ENCODE data around the gene BAHCC1.

The BAHCC1 gene

GRCh38 chr17:81448442-81448841 lies 53.2 kb downstream of the BAHCC1 start:
- no peaks in the 10 kb centered on the region for H3F3A ChIP-seq (ENCODE audit: insufficient read depth, low read length)
- DNase-seq: no peak
- no peak for TF ChIP-seq CTCF (IDR thresholded peaks at IDR 0.05; ENCODE audit: low read length)
- no peak for TF ChIP-seq EZH2phosphoT487 (IDR thresholded peaks at IDR 0.05; ENCODE audit: low read length)
- TF ChIP-seq EZH2 (optimal IDR thresholded peaks at IDR 0.05; ENCODE audit: low read depth, low read length): no peak
- H3K9me2 ChIP-seq (replicated peaks; ENCODE audit: insufficient read depth, low read length): no peaks in the 10 kb centered on the region
- no peaks in the 10 kb centered on the region for H3K4me1 ChIP-seq (ENCODE audit: low read length)
- H3K27me3 ChIP-seq (replicated peaks; ENCODE audit: insufficient read depth, low read length): peaks cover 98% of the 10 kb centered on the region
- no peak overlapping the region for H3K9ac ChIP-seq (ENCODE audit: low read length)
- H2AFZ ChIP-seq (ENCODE audit: low read length): no peak overlapping the region
- H4K20me1 ChIP-seq (ENCODE audit: insufficient read depth, low read length): no peaks in the 10 kb centered on the region
- no peaks in the 10 kb centered on the region for H3K9me3 ChIP-seq (replicated peaks; ENCODE audit: insufficient read depth, low read length)
- no peaks in the 10 kb centered on the region for H3K79me2 ChIP-seq (ENCODE audit: low read length)
- no peaks in the 10 kb centered on the region for H3K36me3 ChIP-seq (replicated peaks; ENCODE audit: insufficient read depth, low read length)
- H3K27ac ChIP-seq (ENCODE audit: low read length): no peak overlapping the region
- no peak overlapping the region for H3K4me2 ChIP-seq (ENCODE audit: low read depth, low read length)
- H3K4me3 ChIP-seq (ENCODE audit: low read length): no peak overlapping the region

- Histone ChIP-seq H3K9me2 (replicated peaks; ENCODE audit: insufficient read depth, low read length) (no peaks in the 10 kb centered on the region), H3K4me2 (ENCODE audit: low read depth, low read length) (no peak overlapping the region), H2AFZ (ENCODE audit: low read length) (no peak overlapping the region), H3K79me2 (ENCODE audit: low read length) (no peaks in the 10 kb centered on the region), H3K27ac (ENCODE audit: low read length) (no peak overlapping the region), H3K9ac (ENCODE audit: low read length) (no peak overlapping the region), H3F3A (ENCODE audit: insufficient read depth, low read length) (no peaks in the 10 kb centered on the region), H4K20me1 (ENCODE audit: insufficient read depth, low read length) (no peaks in the 10 kb centered on the region), H3K4me1 (ENCODE audit: low read length) (no peaks in the 10 kb centered on the region), H3K36me3 (replicated peaks; ENCODE audit: insufficient read depth, low read length) (no peaks in the 10 kb centered on the region), H3K4me3 (ENCODE audit: low read length) (no peak overlapping the region), H3K9me3 (replicated peaks; ENCODE audit: insufficient read depth, low read length) (no peaks in the 10 kb centered on the region), H3K27me3 (replicated peaks; ENCODE audit: insufficient read depth, low read length) (peaks cover 98% of the 10 kb centered on the region)
- no peak for TF ChIP-seq EZH2phosphoT487 (IDR thresholded peaks at IDR 0.05; ENCODE audit: low read length)
- no peak for TF ChIP-seq EZH2 (optimal IDR thresholded peaks at IDR 0.05; ENCODE audit: low read depth, low read length)
- TF ChIP-seq CTCF (IDR thresholded peaks at IDR 0.05; ENCODE audit: low read length): no peak
- no peak for DNase-seq
Observed at GRCh38 chr17:81448950-81449349, 53.7 kb downstream of the BAHCC1 start.

- Histone ChIP-seq H3K4me3 (ENCODE audit: low read length) (no peak overlapping the region), H2AFZ (ENCODE audit: low read length) (no peak overlapping the region), H3K9me3 (replicated peaks; ENCODE audit: insufficient read depth, low read length) (no peaks in the 10 kb centered on the region), H3K27me3 (replicated peaks; ENCODE audit: insufficient read depth, low read length) (peaks cover 98% of the 10 kb centered on the region), H3K4me2 (ENCODE audit: low read depth, low read length) (no peak overlapping the region), H3F3A (ENCODE audit: insufficient read depth, low read length) (no peaks in the 10 kb centered on the region), H3K9me2 (replicated peaks; ENCODE audit: insufficient read depth, low read length) (no peaks in the 10 kb centered on the region), H3K79me2 (ENCODE audit: low read length) (no peaks in the 10 kb centered on the region), H3K27ac (ENCODE audit: low read length) (no peak overlapping the region), H3K9ac (ENCODE audit: low read length) (no peak overlapping the region), H3K36me3 (replicated peaks; ENCODE audit: insufficient read depth, low read length) (no peaks in the 10 kb centered on the region), H4K20me1 (ENCODE audit: insufficient read depth, low read length) (no peaks in the 10 kb centered on the region), H3K4me1 (ENCODE audit: low read length) (no peaks in the 10 kb centered on the region)
- no peak for DNase-seq
- TF ChIP-seq CTCF (IDR thresholded peaks at IDR 0.05; ENCODE audit: low read length) (no peak), EZH2 (optimal IDR thresholded peaks at IDR 0.05; ENCODE audit: low read depth, low read length) (no peak), EZH2phosphoT487 (IDR thresholded peaks at IDR 0.05; ENCODE audit: low read length) (no peak)
Observed at GRCh38 chr17:81449351-81449750, 54.1 kb downstream of the BAHCC1 start.
